ENCODE results near the gene ZNF383. TPM values are rescaled to one million over a fixed set of nuclear protein-coding genes. Genes with fewer than 3 reads are reported as not detected.
"Not testable (repeated sequence)": the region's sequence is repeated elsewhere in the genome, so short reads cannot be mapped to it uniquely, and the experiment has no call there.

ZNF383 gene
- 3.0 and 6.3 TPM in 2 replicates for total RNA-seq

GRCh38 chr19:37217775-37218591, at the start of gene ZNF383:
TSS of gene ZNF383 (plus strand) at chr19:37218214. CDS start at chr19:37230454, 12,240 bp downstream.
- DNase-seq (ENCODE audit: low read depth, low spot score) = peak; percentile 50

GRCh38 chr19:37172368-37173366, 45.3 kb upstream of the ZNF383 start, which contains the start of gene ZNF585A:
TSS of gene ZNF585A (minus strand) at chr19:37172695. CDS start at chr19:37169910, 2,785 bp downstream.
- DNase-seq (ENCODE audit: low read depth, low spot score) = peak; percentile 91

- DNase-seq (ENCODE audit: low read depth, low spot score) = not testable (repeated sequence)
Observed at GRCh38 chr19:37186071-37186470, 31.9 kb upstream of the ZNF383 start.

- DNase-seq (ENCODE audit: low read depth, low spot score) = not testable (repeated sequence)
Observed at GRCh38 chr19:37195248-37195647, 22.8 kb upstream of the ZNF383 start.

GRCh38 chr19:37197115-37197514, 20.9 kb upstream of the ZNF383 start:
- not testable (repeated sequence) for DNase-seq (ENCODE audit: low read depth, low spot score)

GRCh38 chr19:37197768-37198167, 20.2 kb upstream of the ZNF383 start:
- no peak for DNase-seq (ENCODE audit: low read depth, low spot score)

- DNase-seq (ENCODE audit: low read depth, low spot score) = no peak
Observed at GRCh38 chr19:37217480-37217774, 587 bp upstream of the ZNF383 start.

- DNase-seq (ENCODE audit: low read depth, low spot score) = no peak
Observed at GRCh38 chr19:37218592-37218935, 550 bp downstream of the ZNF383 start.

GRCh38 chr19:37220383-37220782, 2.4 kb downstream of the ZNF383 start:
- DNase-seq (ENCODE audit: low read depth, low spot score) = no peak

- no peak for DNase-seq (ENCODE audit: low read depth, low spot score)
Observed at GRCh38 chr19:37221136-37221535, 3.1 kb downstream of the ZNF383 start.

- DNase-seq (ENCODE audit: low read depth, low spot score) = no peak
Observed at GRCh38 chr19:37226248-37226647, 8.2 kb downstream of the ZNF383 start.

GRCh38 chr19:37227996-37228395, 10.0 kb downstream of the ZNF383 start:
- no peak for DNase-seq (ENCODE audit: low read depth, low spot score)

GRCh38 chr19:37243206-37243632, 25.2 kb downstream of the ZNF383 start:
- no peak for DNase-seq (ENCODE audit: low read depth, low spot score)

GRCh38 chr19:37251308-37252229, 33.6 kb downstream of the ZNF383 start:
- DNase-seq (ENCODE audit: low read depth, low spot score) = peak; percentile 96

GRCh38 chr19:37263028-37263427, 45.0 kb downstream of the ZNF383 start:
- DNase-seq (ENCODE audit: low read depth, low spot score) = not testable (repeated sequence)

- not testable (repeated sequence) for DNase-seq (ENCODE audit: low read depth, low spot score)
Observed at GRCh38 chr19:37267005-37267404, 49.0 kb downstream of the ZNF383 start.

- DNase-seq (ENCODE audit: low read depth, low spot score) = not testable (repeated sequence)
Observed at GRCh38 chr19:37267755-37268154, 49.7 kb downstream of the ZNF383 start.

- DNase-seq (ENCODE audit: low read depth, low spot score) = not testable (repeated sequence)
Observed at GRCh38 chr19:37280656-37281055, 62.6 kb downstream of the ZNF383 start.

GRCh38 chr19:37284020-37284419, 66.0 kb downstream of the ZNF383 start:
- DNase-seq (ENCODE audit: low read depth, low spot score) = not testable (repeated sequence)

GRCh38 chr19:37289229-37289628, 71.2 kb downstream of the ZNF383 start:
- DNase-seq (ENCODE audit: low read depth, low spot score) = not testable (repeated sequence)
